GM12878 (cell line): ENCODE results near the gene OPCML.

Experiments used
- EP300 ChIP-seq, 2 experiments: fragments of 150-350 bp in 1 of 2; IDR thresholded peaks; 2 replicates each; pipeline ENCODE4 v1.6.1; 2011 to 2012; ENCODE audit warnings: low read depth in 2 of 2, low read length in 2 of 2, borderline replicate concordance in 1 of 2, improper control_type of control experiment in 1 of 2, inconsistent platforms in 1 of 2; ENCODE audit not compliant: control insufficient read depth in 1 of 2
- FOXK2 ChIP-seq: fragments of 450-650 bp; IDR thresholded peaks from 2 replicates; pipeline ENCODE4 v1.6.1; 2017; ENCODE audit warnings: mild to moderate bottlenecking, moderate library complexity
- RAD21 ChIP-seq: IDR thresholded peaks from 2 replicates; pipeline ENCODE4 v1.6.1; 2011; ENCODE audit warnings: mild to moderate bottlenecking, low read depth, low read length, moderate library complexity; ENCODE audit not compliant: insufficient read depth
- SIN3A ChIP-seq: IDR thresholded peaks from 2 replicates; pipeline ENCODE4 v1.6.1; 2012; ENCODE audit warnings: low read depth, low read length, improper control_type of control experiment
- TF ChIP-seq, protein P1 (sequence below): fragments of 150-350 bp; IDR thresholded peaks from 2 replicates; pipeline ENCODE4 v1.6.1; 2016; ENCODE audit warnings: low read depth, low read length

- TF ChIP-seq, protein P1, sequence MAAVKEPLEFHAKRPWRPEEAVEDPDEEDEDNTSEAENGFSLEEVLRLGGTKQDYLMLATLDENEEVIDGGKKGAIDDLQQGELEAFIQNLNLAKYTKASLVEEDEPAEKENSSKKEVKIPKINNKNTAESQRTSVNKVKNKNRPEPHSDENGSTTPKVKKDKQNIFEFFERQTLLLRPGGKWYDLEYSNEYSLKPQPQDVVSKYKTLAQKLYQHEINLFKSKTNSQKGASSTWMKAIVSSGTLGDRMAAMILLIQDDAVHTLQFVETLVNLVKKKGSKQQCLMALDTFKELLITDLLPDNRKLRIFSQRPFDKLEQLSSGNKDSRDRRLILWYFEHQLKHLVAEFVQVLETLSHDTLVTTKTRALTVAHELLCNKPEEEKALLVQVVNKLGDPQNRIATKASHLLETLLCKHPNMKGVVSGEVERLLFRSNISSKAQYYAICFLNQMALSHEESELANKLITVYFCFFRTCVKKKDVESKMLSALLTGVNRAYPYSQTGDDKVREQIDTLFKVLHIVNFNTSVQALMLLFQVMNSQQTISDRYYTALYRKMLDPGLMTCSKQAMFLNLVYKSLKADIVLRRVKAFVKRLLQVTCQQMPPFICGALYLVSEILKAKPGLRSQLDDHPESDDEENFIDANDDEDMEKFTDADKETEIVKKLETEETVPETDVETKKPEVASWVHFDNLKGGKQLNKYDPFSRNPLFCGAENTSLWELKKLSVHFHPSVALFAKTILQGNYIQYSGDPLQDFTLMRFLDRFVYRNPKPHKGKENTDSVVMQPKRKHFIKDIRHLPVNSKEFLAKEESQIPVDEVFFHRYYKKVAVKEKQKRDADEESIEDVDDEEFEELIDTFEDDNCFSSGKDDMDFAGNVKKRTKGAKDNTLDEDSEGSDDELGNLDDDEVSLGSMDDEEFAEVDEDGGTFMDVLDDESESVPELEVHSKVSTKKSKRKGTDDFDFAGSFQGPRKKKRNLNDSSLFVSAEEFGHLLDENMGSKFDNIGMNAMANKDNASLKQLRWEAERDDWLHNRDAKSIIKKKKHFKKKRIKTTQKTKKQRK, result no peak
- no peak for TF ChIP-seq FOXK2
- no peak for TF ChIP-seq EP300 (IDR thresholded peaks at IDR 0.05; ENCODE audit: borderline replicate concordance in 1 of 2, control insufficient read depth in 1 of 2, low read depth in 2 of 2, low read length in 2 of 2)
- no peak for TF ChIP-seq RAD21
- TF ChIP-seq SIN3A, result no peak
These were observed 5.5 kb downstream of the OPCML start for GRCh38 chr11:133526790-133527189.
